HepG2 (cell line): ENCODE data around the gene USP2. TPM values are rescaled to one million over a fixed set of nuclear protein-coding genes. Genes with fewer than 3 reads are reported as not detected.

Experiments used
- ARID4A ChIP-seq: sonication (generic); formaldehyde crosslinking; IDR thresholded peaks from 2 replicates; pipeline ENCODE4 v1.5.0; 2020; ENCODE audit warnings: mild to moderate bottlenecking, missing genetic modification reagents, borderline replicate concordance
- ETV6 ChIP-seq: sonication (generic); formaldehyde crosslinking; conservative IDR thresholded peaks from 2 replicates; pipeline ENCODE4 v1.4.0; 2020; ENCODE audit warnings: missing genetic modification reagents
- GTF2F1 ChIP-seq: fragments of 150-350 bp; IDR thresholded peaks from 2 replicates; pipeline ENCODE4 v1.6.1; 2014; ENCODE audit warnings: low read length
- NFIC ChIP-seq: IDR thresholded peaks from 2 replicates; pipeline ENCODE4 v1.6.1; 2012; ENCODE audit warnings: mild to moderate bottlenecking, low read length, inconsistent platforms
- POLR2A ChIP-seq, 2 experiments: IDR thresholded peaks; 2 replicates each; pipeline ENCODE4 v1.6.1; 2011; ENCODE audit warnings: low read depth in 2 of 2, low read length in 2 of 2, mild to moderate bottlenecking in 1 of 2, moderate library complexity in 1 of 2; ENCODE audit not compliant: insufficient read depth in 1 of 2
- PRDM10 ChIP-seq: sonication (generic); formaldehyde crosslinking; IDR thresholded peaks from 2 replicates; pipeline ENCODE4 v1.4.0; 2020; ENCODE audit warnings: low read depth, missing genetic modification reagents
- RBM22 ChIP-seq: fragments of 200-400 bp; formaldehyde crosslinking; optimal IDR thresholded peaks from 2 replicates; pipeline ENCODE3; 2017; ENCODE audit warnings: mild to moderate bottlenecking, low read length, moderate library complexity
- SALL2 ChIP-seq: sonication (generic); formaldehyde crosslinking; IDR thresholded peaks from 2 replicates; pipeline ENCODE4 v1.8.1; 2023; ENCODE audit warnings: mild to moderate bottlenecking, missing genetic modification reagents, inconsistent platforms
- SNRNP70 ChIP-seq: fragments of 200-400 bp; formaldehyde crosslinking; IDR thresholded peaks from 2 replicates; pipeline ENCODE4 v1.6.1; 2017; ENCODE audit warnings: mild to moderate bottlenecking, low read depth, low read length, moderate library complexity
- SPEN ChIP-seq: sonication (generic); formaldehyde crosslinking; IDR thresholded peaks from 2 replicates; pipeline ENCODE4 v1.5.1; 2020; ENCODE audit warnings: low read depth, mild to moderate bottlenecking, missing genetic modification reagents
- WIZ ChIP-seq: sonication (generic); formaldehyde crosslinking; IDR thresholded peaks from 2 replicates; pipeline ENCODE4 v1.5.1; 2020; ENCODE audit warnings: mild to moderate bottlenecking, missing genetic modification reagents
- ZNF10 ChIP-seq: sonication (generic); formaldehyde crosslinking; IDR thresholded peaks from 2 replicates; pipeline ENCODE4 v1.4.0; 2020; ENCODE audit warnings: mild to moderate bottlenecking, low read depth, missing genetic modification reagents, borderline replicate concordance
- ZNF18 ChIP-seq: sonication (generic); formaldehyde crosslinking; IDR thresholded peaks from 2 replicates; pipeline ENCODE4 v1.8.0; 2022; ENCODE audit warnings: mild to moderate bottlenecking, missing genetic modification reagents; ENCODE audit not compliant: insufficient replicate concordance
- ZNF703 ChIP-seq: sonication (generic); formaldehyde crosslinking; IDR thresholded peaks from 2 replicates; pipeline ENCODE4 v1.5.1; 2020; ENCODE audit warnings: missing genetic modification reagents, mild to moderate bottlenecking, moderate library complexity, borderline replicate concordance
- polyA plus RNA-seq, 8 experiments: library from polyadenylated mRNA; depleted of rRNA in 3 of 8; stranded (reverse) in 7 of 8; unstranded in 1 of 8; fragments of >200 nt; fragmentation: Illumina TruSeq in 4 of 8; extraction: Trizol in 4 of 8; gene quantifications; 2 replicates each; pipeline versions ENCODE4 v1.2.1 to v1.2.3, GENCODE V29; 2011 to 2016; ENCODE audit warnings: low read depth in 4 of 8, missing spikeins in 1 of 8, mixed read lengths in 1 of 8; ENCODE audit not compliant: insufficient read depth in 1 of 8
- total RNA-seq, 5 experiments: library from RNA; depleted of rRNA; stranded (reverse); fragments of >200 nt; fragmentation: Illumina TruSeq; extraction: Trizol; gene quantifications; 2 replicates each; pipeline ENCODE4 v1.2.3, GENCODE V29; 2016; ENCODE audit warnings: low read depth in 1 of 5
- TF ChIP-seq, protein P1 (sequence below): sonication (generic); formaldehyde crosslinking; IDR thresholded peaks from 2 replicates; pipeline ENCODE4 v1.4.0; 2020; ENCODE audit warnings: mild to moderate bottlenecking, missing genetic modification reagents
- TF ChIP-seq, protein P2 (sequence below): sonication (generic); formaldehyde crosslinking; IDR thresholded peaks from 2 replicates; pipeline ENCODE4 v1.8.1; 2022; ENCODE audit warnings: mild to moderate bottlenecking, missing genetic modification reagents
- TF ChIP-seq, protein P3 (sequence below): IDR thresholded peaks from 2 replicates; pipeline ENCODE4 v1.6.1; 2016

USP2 gene
- total and polyA plus RNA-seq, 2 of the 13 experiments (the other 11 are each of a cell fraction or from before 2014, with no cell fraction given) = 2.5 to 6.0 TPM

DNA sequence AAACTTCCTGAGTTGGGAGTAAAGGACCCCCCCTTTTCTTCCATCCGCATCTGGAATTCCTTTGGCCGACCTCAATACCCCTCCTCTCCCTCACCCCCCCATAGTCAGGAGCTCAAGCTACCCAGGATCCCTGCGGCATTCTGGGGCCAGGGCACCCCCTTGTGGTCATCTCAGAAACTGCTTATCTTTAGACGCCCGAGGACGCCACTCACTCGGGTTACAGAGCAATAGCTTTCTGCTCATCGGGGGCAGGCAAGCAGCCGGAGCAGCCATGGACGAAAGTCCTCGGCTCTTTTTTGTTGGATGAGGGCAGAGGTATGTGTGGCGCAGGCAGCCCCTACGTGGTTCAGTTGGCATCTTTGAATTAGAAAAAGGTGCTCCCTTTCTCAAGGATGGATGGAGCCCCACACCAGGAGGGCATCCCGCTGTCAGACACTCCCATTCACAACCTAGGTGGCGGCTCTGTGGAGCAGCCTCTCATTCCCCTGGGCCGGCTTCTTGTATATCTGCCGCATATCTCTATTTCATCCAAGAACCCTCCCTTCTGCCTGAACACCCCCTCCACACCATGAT lies 43.1 kb downstream of the USP2 start (continued):
- TF ChIP-seq PRDM10 (CRISPR knock-in tag) (no peak), SALL2 (no peak), SNRNP70 (no peak), RBM22 (peak; percentile 42), ETV6 (CRISPR knock-in tag) (no peak), ARID4A (CRISPR knock-in tag) (no peak; the same call in 1 of the 2 replicates), SPEN (no peak), ZNF18 (CRISPR knock-in tag) (no peak), WIZ (CRISPR knock-in tag) (no peak), ZNF703 (CRISPR knock-in tag) (no peak), POLR2A (IDR thresholded peaks at IDR 0.05; ENCODE audit: insufficient read depth in 1 of 2, low read depth in 2 of 2, low read length in 2 of 2) (no peak), GTF2F1 (no peak), ZNF10 (CRISPR knock-in tag) (no peak), NFIC (no peak)
- TF ChIP-seq, protein P1, sequence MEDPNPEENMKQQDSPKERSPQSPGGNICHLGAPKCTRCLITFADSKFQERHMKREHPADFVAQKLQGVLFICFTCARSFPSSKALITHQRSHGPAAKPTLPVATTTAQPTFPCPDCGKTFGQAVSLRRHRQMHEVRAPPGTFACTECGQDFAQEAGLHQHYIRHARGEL (CRISPR knock-in tag) = no peak
- TF ChIP-seq, protein P2, sequence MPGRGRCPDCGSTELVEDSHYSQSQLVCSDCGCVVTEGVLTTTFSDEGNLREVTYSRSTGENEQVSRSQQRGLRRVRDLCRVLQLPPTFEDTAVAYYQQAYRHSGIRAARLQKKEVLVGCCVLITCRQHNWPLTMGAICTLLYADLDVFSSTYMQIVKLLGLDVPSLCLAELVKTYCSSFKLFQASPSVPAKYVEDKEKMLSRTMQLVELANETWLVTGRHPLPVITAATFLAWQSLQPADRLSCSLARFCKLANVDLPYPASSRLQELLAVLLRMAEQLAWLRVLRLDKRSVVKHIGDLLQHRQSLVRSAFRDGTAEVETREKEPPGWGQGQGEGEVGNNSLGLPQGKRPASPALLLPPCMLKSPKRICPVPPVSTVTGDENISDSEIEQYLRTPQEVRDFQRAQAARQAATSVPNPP = no peak
- TF ChIP-seq, protein P3, sequence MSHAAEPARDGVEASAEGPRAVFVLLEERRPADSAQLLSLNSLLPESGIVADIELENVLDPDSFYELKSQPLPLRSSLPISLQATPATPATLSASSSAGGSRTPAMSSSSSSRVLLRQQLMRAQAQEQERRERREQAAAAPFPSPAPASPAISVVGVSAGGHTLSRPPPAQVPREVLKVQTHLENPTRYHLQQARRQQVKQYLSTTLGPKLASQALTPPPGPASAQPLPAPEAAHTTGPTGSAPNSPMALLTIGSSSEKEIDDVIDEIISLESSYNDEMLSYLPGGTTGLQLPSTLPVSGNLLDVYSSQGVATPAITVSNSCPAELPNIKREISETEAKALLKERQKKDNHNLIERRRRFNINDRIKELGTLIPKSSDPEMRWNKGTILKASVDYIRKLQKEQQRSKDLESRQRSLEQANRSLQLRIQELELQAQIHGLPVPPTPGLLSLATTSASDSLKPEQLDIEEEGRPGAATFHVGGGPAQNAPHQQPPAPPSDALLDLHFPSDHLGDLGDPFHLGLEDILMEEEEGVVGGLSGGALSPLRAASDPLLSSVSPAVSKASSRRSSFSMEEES = no peak
